PFSK-1 (cell line): ENCODE data around the gene RMND5A.

Source experiments
- FOXP2 ChIP-seq: optimal IDR thresholded peaks from 2 replicates; pipeline ENCODE3; 2011; ENCODE audit warnings: borderline replicate concordance, control low read depth, inconsistent platforms; ENCODE audit not compliant: insufficient read depth; ENCODE audit errors: extremely low read length, extremely low read depth
- POLR2AphosphoS5 ChIP-seq: IDR thresholded peaks from 2 replicates; pipeline ENCODE4 v1.6.1; 2012; ENCODE audit warnings: low read depth, mild to moderate bottlenecking, control low read depth, low read length, moderate library complexity
- REST ChIP-seq, 2 experiments: IDR thresholded peaks; 2 replicates each; pipeline versions ENCODE4 v1.6.1 to v1.8.0; 2011 to 2012; ENCODE audit warnings: low read depth in 2 of 2, low read length in 2 of 2, control low read depth in 1 of 2, inconsistent platforms in 1 of 2, mild to moderate bottlenecking in 1 of 2, moderate library complexity in 1 of 2; ENCODE audit not compliant: insufficient read depth in 1 of 2
- SIN3A ChIP-seq: IDR thresholded peaks from 2 replicates; pipeline ENCODE4 v1.6.1; 2012; ENCODE audit warnings: mild to moderate bottlenecking, low read length, moderate library complexity, borderline replicate concordance; ENCODE audit not compliant: insufficient read depth
- TAF1 ChIP-seq: IDR thresholded peaks from 2 replicates; pipeline ENCODE4 v1.6.1; 2012; ENCODE audit warnings: low read length, control low read depth, borderline replicate concordance; ENCODE audit not compliant: insufficient read depth

RMND5A gene

DNA sequence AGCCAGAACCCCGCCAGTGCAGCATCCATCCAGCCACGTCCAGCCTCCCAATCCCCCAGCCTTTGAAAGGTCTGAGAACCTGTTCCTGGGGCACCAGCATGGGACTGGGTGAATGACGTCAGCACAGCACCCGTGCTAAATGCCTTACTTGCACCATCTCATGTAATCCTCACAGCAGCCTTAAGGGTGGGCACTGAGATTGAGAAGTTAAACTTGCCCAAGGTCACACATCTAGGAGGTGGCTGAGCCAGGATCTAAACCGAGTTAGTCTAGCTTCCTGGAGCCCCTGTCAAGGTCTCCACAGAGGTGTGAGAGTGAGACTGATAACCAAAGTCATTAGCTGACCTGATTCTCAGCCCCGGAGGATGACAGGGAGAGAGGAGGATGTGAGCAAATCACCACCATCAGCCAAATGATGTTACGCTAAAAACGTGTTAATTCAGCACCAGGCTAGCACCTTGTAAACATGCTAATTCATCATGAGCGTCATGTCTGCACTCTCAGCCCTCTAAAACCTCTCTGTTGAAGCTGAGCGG is 66.0 kb downstream of the RMND5A start:
- TF ChIP-seq TAF1 (no peak), REST (IDR thresholded peaks at IDR 0.05; ENCODE audit: insufficient read depth in 1 of 2, low read depth in 2 of 2, low read length in 2 of 2) (no peak)

- TF ChIP-seq TAF1 (no peak), REST (IDR thresholded peaks at IDR 0.05; ENCODE audit: insufficient read depth in 1 of 2, low read depth in 2 of 2, low read length in 2 of 2) (no peak), FOXP2 (no peak), POLR2AphosphoS5 (no peak), SIN3A (no peak)
These were observed 67.6 kb downstream of the RMND5A start for GRCh38 chr2:86787736-86788135.

DNA sequence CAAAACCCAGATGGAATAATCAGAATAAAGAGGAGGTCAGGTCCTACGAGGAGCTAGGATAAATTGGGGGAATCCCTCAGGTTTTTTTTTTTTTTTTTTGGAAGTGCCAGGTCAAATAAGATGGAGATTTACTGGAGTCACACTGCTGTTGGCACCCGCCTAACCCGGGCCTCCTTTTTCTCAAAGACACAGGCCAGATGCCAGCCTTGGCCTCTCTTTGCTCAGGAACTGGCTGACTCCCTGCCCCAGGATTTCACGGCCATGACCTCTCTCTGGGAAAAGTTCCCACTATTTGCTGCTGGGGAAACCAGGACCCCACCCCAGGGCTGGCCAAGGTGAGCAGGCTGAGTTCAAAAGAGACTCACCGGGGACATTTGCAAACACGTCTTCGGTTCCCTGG is 68.1 kb downstream of the RMND5A start:
- no peak for TF ChIP-seq TAF1
- no peak for TF ChIP-seq REST (IDR thresholded peaks at IDR 0.05; ENCODE audit: insufficient read depth in 1 of 2, low read depth in 2 of 2, low read length in 2 of 2)
- no peak for TF ChIP-seq SIN3A
- no peak for TF ChIP-seq FOXP2
- no peak for TF ChIP-seq POLR2AphosphoS5

DNA sequence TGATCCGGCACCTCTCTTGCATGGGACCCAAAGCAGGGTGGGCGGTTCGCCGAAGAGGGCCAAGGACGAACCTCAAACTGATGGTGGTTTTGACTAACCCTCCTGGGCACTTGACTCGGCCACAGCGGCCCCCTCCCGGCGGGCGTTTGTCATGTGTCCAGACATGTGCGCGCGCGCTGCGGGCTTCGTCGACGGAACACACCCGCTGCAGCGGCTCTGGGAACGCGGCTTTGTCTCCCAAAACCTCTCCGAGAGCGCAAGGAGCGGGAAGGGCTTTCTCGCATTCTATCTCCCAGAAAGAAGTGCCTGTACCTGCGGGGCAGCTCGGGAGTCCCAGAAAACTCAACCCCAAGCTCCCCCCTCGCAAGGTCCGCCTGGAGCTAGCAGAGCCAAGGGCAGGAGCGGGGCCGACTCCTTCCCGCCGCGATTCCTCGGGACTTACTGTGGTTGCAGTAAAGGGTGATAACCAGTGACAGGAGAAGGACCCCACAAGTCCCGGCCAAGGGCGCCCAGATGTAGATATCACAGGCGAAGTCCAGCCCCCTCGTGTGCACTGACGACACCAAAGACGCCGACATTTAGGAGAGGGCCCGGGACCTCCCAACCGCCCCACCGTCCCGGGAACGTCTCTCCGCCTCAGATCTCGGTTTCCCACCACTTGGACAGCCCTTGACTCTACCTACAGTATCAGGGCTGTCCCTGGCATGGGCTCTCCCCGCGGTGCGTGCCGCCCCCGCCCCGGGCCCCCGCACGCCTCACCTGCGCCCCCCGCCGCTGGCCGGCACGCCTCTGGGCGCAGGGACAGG is 69.0 kb downstream of the RMND5A start:
- no peak for TF ChIP-seq TAF1
- no peak for TF ChIP-seq SIN3A
- TF ChIP-seq POLR2AphosphoS5, result no peak
- no peak for TF ChIP-seq FOXP2
- TF ChIP-seq REST (IDR thresholded peaks at IDR 0.05; ENCODE audit: insufficient read depth in 1 of 2, low read depth in 2 of 2, low read length in 2 of 2), result no peak

GRCh38 chr2:86789687-86790133 is 69.6 kb downstream of the RMND5A start:
- TF ChIP-seq SIN3A (no peak), REST (IDR thresholded peaks at IDR 0.05; ENCODE audit: insufficient read depth in 1 of 2, low read depth in 2 of 2, low read length in 2 of 2) (no peak), POLR2AphosphoS5 (no peak), FOXP2 (no peak), TAF1 (no peak)
